Hippocampal formation (tissue), 2 donors: ENCODE data around the gene UGGT2.
"Not testable (repeated sequence)": the region's sequence is repeated elsewhere in the genome, so short reads cannot be mapped to it uniquely, and the experiment has no call there.

ENCODE experiments used
- DNase-seq, 2 donors: peaks; one replicate each; lab custom pipeline; 2025; lab: John Stamatoyannopoulos, UW

Gene UGGT2

DNA sequence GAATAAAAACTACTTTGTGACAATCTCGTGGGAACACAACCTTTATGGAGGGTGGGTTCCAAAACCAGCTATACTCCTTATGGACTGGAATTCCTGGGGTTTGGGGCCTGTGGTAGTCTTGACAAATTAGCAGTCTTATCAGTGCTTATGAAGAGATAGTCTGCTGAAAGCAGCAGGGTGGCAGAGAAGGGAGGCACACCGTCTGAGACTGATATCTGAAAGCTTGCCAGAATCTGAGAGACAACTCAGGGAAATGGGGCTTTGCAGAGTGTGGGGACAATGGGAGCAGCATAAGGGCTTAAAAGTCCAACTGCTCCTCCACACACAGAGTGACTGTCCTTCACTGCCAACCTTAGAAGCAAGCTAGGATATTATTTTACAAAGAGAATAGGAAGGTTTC, 95.9 kb downstream of the UGGT2 start:
- DNase-seq = no peak

DNA sequence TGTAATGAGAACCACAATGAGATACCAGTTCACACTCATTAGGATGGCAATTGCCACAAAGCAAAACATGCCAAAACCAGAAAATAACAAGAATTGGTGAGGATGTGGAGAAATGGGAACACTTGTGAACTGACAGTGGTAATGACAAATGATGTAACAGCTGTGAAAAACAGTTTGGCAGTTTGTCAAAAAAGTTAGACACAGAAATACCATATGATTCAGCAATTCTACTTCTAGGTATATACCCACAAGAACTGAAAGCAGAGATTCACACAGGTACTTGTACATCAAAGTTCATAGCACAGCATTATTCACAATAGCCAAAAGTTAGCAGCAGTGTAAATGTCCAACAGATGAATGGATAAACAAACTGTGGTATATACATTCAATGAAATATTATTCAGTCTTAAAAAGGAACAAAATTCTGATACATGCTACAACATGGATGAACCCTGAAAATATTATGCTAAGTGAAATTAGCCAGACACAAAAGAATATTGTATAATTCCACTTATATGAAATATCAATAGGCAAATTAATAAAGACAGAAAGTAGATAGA, 96.5 kb downstream of the UGGT2 start:
- no peak for DNase-seq

DNA sequence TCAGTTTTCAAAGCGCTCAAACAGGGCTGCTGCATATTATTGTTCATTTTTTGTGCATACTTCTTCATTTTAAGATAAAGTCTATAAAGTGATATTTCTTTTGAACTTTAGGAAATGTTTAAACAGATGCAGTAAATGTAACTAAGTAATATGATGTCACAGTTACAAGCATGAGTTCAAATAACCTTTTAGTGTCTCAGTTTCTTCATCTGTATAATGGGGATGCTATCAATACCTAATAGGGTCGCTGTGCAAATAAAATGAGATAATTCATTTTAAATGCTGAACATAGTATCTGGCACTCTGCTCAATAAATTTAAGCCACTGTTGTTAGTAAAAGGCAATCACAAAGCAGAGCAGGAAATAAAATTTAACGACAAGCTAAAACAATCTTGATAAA, 97.5 kb downstream of the UGGT2 start:
- DNase-seq = no peak

DNA sequence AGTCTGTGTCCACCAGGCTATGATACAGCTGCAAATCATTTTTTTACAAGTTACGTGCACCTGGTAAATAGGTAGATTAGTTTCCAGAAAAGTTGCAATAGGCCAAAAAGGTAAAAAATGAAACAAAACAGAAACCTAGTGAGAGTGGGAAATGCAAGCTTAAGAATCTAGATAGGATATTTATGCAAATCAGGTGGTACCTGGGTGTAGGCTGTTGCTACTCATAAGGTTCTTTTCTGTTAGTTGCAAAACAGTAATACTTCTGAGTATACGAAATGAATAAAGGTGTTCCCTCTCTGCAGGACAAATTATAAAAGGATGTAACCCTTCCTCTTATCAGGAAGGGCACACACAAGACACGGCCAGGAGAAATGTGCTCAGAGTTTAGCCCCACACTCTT, 97.9 kb downstream of the UGGT2 start:
- DNase-seq = no peak

DNA sequence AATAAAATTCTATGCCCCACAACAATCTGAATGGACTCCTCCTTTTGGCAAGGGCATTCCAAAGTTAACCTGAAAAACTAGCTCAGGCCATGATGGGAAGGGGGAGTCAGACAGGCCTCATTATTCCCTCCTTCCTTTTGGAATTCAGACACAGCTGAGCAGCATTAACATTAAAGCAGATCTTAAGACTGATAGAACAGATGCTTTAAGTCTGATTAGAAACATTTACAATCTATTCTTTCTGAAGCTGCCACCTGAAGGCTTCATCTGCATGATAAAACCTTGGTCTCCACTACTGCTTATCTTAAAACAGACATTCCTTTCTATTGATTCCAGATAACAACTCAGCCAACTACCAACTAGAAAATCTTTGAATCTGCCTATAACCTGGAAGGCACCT, 98.9 kb downstream of the UGGT2 start:
- no peak for DNase-seq

DNA sequence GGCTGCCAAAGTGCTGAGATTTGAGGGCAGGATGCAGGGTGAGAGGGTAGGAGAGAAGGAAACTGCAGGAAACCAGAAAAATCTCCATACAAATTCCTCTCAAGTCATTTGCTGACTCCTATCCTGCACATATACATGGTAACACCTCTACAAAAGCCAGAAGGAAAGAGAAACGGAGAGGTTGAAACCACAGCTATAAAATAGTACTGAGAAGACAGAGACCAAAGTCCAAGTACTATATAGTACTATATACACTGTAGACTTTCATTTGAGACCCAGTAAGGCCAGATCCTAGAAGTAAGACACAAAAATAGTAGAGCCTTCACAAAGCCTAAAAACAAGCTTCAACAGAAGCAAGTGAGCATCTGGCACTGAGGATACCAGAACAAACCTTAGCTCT, 103.1 kb downstream of the UGGT2 start:
- no peak for DNase-seq

DNA sequence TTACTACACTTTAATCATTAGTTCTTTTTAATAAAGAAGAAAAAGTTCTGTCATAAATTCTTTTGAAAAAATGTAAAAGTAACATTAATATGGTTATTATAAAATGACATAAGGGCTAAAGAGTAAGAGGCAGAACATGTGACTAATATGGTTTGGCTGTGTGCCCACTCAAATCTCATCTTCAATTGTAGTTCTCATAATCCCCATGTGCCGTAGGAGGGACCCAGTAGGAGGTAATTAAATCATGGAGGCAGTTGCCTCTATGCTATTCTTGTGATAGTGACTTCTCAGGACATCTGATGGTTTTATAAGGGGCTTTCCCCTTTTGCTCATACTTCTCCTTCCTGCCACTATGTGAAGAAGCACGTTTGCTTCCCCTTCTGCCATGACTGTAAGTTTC, 104.5 kb downstream of the UGGT2 start:
- DNase-seq = no peak

DNA sequence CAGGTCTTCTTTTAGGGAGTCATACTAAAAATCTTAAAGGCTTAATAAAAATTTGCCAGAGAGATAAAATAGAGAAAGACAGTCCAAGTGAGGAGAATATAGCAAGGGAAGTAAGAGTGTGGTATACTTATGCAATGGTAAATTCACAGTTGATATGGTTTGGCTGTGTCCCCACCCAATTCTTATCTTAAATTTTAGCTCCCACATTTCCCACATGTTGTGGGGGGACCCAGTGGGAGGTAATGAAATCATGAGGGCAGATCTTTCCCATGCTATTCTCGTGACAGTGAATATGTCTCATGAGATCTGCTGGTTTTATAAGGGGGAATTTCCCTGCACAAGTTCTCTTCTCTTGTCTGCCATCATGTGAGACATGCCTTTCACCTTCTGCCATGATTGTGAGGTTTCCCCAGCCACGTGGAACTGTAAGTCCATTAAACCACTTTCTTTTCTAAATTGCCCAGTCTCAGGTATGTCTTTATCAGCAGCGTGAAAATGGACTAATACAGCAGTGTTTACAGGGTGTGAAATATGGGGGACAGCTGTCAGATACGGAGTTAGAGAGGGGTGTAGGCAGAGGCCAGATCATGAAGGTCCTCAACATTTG, 115.4 kb downstream of the UGGT2 start:
- DNase-seq = no peak

DNA sequence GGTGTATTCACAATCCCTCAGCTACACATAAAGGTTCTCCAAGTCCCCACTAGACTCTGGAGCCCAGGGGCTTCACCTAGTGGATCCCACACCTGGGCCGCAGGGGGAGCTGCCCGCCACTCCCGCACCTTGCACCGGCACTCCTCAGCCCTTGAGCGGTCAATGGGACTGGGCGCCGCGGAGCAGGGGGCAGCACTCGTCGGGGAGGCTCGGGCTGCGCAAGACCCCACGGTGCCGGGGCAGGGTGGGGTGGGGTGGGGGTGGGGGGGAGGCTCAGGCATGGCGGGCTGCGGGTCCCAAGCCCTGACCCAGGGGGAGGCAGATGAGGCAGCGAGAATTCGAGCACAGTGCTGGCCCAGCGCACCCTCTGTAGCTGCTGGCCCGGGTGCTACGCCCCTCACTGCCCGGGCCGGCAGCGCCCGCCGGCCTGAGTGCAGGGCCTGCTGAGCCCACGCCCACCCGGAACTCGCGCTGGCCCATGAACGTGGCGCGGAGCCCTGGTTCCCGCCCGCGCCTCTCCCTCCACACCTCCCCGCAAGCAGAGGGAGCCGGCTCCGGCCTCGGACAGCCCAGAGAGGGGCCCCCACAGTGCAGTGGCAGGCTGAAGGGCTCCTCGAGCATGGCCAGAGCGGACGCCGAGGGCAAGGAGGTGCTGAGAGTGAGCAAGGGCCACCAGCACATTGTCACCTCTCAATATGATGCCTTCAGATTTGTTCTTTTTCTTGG, 121.7 kb downstream of the UGGT2 start:
- DNase-seq = no peak

DNA sequence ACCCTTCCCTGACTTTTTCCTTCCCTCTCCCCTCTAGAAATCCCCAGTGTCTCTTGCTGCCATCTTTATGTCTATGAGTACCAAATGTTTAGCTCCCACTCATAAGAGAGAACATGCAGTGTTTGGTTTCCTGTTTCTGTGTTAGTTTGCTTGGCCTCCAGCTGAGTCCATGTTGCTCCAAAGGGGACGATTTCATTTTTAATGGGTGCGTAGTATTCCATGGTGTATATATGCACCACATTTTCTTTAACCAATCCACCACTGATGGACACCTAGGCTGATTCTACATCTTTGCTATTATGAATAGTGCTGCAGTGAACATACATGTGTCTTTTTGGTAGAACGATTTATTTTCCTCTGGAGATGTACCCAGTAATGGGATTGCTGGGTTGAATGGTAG, 123.8 kb downstream of the UGGT2 start:
- no peak for DNase-seq

DNA sequence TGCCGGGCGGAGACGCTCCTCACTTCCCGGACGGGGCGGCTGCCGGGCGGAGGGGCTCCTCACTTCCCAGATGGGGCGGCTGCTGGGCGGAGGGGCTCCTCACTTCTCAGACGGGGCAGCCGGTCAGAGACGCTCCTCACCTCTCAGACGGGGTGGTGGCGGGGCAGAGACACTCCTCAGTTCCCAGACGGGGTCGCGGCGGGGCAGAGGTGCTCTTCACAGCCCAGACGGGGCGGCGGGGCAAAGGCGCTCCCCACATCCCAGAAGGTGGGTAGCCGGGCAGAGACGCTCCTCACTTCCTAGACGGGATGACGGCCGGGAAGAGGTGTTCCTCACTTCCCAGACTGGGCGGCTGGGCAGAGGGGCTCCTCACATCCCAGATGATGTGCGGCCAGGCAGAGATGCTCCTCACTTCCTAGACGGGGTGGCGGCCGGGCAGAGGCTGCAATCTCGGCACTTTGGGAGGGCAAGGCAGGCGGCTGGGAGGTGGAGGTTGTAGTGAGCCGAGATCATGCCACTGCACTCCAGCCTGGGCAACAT, 124.8 kb downstream of the UGGT2 start:
- DNase-seq = not testable (repeated sequence)

DNA sequence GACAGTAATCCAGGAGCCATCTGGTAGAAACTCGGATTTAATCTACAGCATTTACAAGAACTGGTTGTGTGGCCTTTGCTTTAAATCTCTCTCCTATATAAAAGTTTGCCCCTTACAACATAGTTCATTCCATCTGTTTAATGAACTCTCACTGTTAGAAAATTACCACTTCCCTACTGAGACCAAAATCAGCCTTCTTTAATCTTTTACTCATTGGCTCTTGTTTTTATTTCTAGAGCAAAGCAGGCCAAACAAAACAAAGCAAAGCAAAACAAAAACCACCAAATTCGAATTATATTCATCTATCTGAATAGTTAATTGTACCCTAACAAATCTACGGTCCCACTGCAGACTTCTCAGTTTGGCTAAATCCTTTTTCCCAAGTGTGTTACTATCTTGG, 127.0 kb downstream of the UGGT2 start:
- DNase-seq = no peak

DNA sequence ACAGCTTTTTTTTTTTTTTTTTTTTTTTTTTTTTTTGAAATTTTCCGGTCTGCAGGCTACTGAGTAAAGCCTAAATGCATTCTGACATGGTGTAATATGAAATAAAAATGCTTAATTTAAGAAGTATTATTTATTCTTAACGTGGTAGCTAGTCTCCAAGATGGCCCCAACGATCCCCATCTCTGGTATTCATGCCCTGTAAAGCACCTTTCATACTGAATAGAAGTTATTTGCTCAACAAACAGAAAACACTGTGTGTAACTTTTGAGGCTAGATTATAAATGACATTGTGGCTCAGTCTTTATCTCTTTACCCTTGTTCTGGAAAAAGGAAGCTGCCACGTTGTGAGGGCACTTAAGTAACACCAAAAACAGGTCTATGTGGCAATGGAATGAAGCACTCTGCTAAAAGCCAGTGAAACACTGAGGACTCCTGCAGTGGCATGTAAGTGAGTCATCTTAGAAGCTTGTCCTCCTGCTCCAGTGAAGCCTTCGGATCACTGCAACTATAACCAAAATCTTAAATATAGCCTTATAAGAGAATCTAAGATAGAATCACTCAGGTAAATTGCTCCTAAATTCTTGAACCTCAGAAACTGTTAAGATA, 128.7 kb downstream of the UGGT2 start:
- DNase-seq = no peak

DNA sequence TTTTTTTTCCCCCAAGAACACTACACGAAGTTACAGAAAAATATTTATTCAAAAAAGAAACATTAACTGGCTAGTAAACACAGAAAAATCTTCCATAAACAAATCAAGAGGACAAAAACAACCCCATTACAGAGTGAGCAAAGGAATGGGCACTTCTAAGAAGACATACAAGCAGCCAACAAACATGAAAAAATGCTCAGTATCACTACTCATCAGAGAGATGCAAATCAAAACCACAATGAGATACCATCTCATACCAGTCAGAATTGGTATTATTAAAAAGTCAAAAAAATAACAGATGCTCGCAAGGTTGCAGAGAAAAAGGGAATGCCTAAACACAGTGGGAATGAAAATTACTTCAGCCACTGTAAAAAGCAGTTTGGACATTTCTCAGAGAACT, 131.7 kb downstream of the UGGT2 start:
- DNase-seq = no peak

DNA sequence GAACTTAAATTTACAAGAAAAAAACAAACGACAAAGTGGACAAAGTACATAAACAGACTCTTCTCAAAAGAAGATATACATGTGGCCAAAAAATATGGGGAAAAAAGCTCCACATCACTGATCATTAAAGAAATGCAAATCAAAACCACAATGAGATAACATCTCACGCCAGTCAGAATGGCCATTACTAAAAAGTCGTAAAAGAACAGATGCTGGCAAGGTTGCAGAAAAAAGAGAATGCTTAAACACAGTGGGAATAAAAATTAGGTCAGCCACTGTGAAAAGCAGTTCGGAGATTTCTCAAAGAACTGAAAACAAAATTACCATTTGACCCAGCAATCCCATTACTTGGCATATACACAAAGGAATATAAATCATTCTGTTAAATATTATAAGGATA, 132.7 kb downstream of the UGGT2 start:
- no peak for DNase-seq

DNA sequence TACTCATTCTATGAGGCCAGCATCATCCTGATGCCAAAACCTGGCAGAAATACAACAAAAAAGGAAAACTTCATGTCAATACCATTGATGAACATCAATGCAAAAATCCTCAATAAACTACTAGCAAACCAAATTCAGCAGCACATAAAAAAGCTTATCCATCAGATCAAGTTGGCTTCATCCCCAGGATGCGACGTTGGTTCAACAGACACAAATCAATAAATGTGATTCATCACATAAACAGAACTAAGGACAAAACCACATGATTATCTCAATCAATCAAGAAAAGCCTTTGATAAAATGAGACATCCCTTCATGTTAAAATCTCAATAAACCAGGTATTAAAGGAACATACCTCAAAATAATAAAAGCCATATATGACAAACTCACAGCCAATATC, 134.3 kb downstream of the UGGT2 start:
- no peak for DNase-seq

DNA sequence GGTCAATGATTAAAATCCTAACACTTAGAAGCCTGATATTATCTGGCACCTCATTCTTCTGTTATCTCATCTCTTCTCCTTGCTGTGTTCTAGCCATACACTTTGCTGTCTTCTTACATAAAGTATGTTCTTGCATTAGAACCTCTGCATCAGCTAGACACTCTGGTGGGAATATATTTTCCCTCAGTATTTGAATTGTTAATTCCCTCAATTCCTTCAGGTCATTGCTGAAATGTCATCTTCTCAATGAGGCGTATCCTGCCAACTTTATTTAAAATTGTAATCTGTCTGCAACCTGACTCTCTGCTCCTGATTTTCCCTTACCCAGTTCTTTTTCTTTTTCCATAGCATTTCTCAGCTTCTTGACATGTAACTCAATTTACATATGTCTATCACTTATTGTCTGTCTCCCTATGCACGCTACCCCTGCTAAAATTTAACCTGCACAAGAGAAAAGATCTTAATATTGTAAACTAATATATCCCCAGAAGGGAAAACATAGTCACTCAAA, 138.2 kb downstream of the UGGT2 start:
- no peak for DNase-seq

DNA sequence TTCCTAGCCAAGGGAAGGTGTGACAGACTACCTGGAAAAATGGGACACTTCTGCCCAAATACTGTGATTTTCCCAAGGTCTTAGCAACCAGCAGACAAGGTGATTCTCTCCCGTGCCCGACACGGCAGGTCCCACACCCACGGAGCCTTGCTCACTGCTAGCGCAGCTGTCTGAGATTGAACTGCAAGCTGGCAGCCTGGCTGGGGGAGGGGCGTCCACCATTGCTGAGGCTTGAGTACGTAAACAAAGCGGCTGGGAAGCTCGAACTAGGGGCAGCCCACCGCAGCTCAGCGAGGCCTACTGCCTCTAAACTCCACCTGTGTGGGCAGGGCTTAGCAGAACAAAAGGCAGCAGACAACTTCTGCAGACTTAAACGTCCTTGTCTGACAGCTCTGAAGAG, 146.2 kb downstream of the UGGT2 start:
- no peak for DNase-seq

DNA sequence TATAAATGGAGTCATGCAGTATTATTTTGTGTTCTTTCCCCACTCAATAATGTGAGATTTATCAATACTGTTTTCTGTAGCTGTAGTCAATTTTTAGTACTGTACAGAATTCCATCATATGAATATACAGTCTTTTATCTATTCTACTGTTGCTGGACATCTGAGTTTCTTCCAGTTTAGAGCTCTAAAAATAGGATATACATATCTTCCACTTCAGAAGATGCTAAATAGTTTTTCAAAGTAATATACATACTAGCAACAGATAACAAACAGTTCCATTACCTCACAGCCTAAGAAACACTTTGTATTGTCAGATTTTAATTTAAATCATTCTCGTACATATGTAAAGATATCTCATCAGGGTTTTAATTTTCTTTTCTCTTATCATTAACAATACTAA, 149.6 kb downstream of the UGGT2 start:
- no peak for DNase-seq

DNA sequence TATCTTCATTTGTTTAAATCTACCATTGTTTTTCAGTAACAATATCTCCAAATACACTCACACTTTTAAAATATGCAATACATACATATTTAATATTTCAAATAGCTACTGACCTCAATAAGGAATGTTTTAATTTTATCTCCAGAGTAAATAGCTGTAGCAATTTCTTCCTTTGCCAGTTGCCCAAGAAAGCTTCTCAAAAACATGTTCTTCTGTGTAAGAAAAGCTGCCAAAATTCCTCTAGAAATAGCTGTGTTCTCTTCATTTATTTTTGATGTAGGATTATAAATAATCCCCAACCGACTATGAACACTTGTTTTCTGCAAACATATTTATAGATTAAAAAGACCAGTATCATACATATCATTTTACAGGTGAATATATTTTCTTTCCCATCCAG, 150.5 kb downstream of the UGGT2 start:
- no peak for DNase-seq

DNA sequence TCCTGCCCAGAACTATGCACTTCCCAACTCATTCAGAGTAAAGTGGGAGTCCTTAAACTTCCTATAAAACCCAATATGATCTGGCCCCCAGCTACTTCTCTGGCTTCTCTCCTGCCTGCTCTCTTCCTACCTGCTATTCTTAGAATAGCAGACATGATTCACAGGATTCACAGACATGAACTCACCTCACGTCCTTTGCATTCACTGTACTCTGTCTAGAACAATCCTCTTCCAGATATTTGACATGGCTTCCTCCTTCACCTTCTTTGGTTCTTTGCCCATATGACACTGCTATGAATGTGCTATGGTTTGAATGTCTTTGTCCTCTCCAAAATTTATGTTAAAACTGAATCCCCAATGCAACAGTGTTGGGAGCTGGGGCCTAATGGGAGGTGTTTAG, 154.9 kb downstream of the UGGT2 start:
- no peak for DNase-seq

DNA sequence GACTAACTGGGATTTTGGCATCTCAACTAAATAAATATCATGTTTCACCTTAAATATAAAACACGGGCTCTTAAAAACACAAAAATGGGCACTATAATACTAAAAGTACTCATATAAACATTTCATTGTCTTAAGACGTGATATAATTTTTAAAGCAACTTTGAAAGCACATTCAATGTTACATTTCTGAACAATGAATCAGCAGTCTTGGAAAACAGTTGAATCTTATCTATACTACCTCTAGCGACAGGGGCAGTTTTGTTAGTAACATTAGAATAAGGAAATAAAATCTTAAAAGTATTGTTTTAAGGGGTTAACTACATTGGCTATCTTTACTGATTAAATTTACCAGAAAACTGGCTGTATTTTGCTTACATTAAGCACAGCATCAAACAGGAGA, 156.9 kb downstream of the UGGT2 start:
- DNase-seq = no peak

DNA sequence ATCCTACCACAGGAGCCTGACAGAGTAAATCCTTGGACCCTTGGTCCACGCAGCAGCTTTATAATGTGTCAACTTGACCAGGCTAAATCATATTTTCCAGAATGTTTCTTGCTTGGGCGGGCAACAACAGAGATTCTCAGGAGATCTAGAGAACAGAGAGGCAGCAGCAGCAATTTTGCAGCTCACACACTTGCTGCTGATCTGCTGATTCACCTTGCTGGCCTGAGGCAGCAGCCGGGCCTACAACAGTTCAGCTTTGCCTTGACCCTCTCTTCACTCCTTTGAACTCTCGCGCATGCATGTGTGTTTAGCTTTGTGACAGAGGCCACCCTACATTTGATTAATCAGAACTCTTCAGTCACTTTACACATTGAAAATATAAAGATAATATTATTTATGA, 159.3 kb downstream of the UGGT2 start:
- no peak for DNase-seq
